HepG2 (cell line): ENCODE measurements around the gene C19orf73. TPM values are rescaled to one million over a fixed set of nuclear protein-coding genes. Genes with fewer than 3 reads are reported as not detected.

Experiments used
- ARID2 ChIP-seq: sonication (generic); formaldehyde crosslinking; IDR thresholded peaks from 2 replicates; pipeline ENCODE4 v1.8.1; 2022; ENCODE audit warnings: mild to moderate bottlenecking, missing genetic modification reagents, borderline replicate concordance
- CENPT ChIP-seq: sonication (generic); formaldehyde crosslinking; IDR thresholded peaks from 2 replicates; pipeline ENCODE4 v1.8.0; 2022; ENCODE audit warnings: low read depth, mild to moderate bottlenecking, moderate library complexity, missing genetic modification reagents
- ERF ChIP-seq: IDR thresholded peaks from 2 replicates; pipeline ENCODE4 v1.6.1; 2018; ENCODE audit warnings: missing biosample characterization, missing genetic modification reagents
- GATAD1 ChIP-seq: IDR thresholded peaks from 2 replicates; pipeline ENCODE4 v1.6.1; 2016; ENCODE audit warnings: missing genetic modification reagents, missing compliant biosample characterization
- HDAC1 ChIP-seq: sonication (generic); formaldehyde crosslinking; IDR thresholded peaks from 2 replicates; pipeline ENCODE4 v1.5.1; 2020; ENCODE audit warnings: mild to moderate bottlenecking, missing genetic modification reagents
- HNF4G ChIP-seq, 2 experiments: sonication (generic) in 1 of 2; formaldehyde crosslinking in 1 of 2; IDR thresholded peaks; 2 replicates each; pipeline versions ENCODE4 v1.4.0 to v1.6.1; 2011 to 2020; ENCODE audit warnings: borderline replicate concordance in 2 of 2, low read depth in 2 of 2, mild to moderate bottlenecking in 2 of 2, low read length in 1 of 2, missing genetic modification reagents in 1 of 2, moderate library complexity in 1 of 2
- HNRNPLL ChIP-seq: fragments of 200-400 bp; formaldehyde crosslinking; IDR thresholded peaks from 2 replicates; pipeline ENCODE4 v1.6.1; 2017; ENCODE audit warnings: mild to moderate bottlenecking, low read depth, low read length; ENCODE audit not compliant: poor library complexity, severe bottlenecking
- HOXA7 ChIP-seq: sonication (generic); formaldehyde crosslinking; IDR thresholded peaks from 2 replicates; pipeline ENCODE4 v1.8.1; 2022; ENCODE audit warnings: mild to moderate bottlenecking, missing genetic modification reagents, moderate library complexity
- MIXL1 ChIP-seq: IDR thresholded peaks from 2 replicates; pipeline ENCODE4 v1.6.1; 2016
- MXI1 ChIP-seq: IDR thresholded peaks from 3 replicates; pipeline ENCODE4 v1.6.1; 2012; ENCODE audit warnings: low read depth, low read length, inconsistent platforms, borderline replicate concordance
- NCOA1 ChIP-seq: sonication (generic); formaldehyde crosslinking; IDR thresholded peaks from 2 replicates; pipeline ENCODE4 v1.9.0; 2021; ENCODE audit warnings: missing genetic modification reagents
- NPAS2 ChIP-seq: sonication (generic); formaldehyde crosslinking; IDR thresholded peaks from 2 replicates; pipeline ENCODE4 v1.8.0; 2022; ENCODE audit warnings: mild to moderate bottlenecking, missing genetic modification reagents, borderline replicate concordance
- PLRG1 ChIP-seq: fragments of 450-650 bp; conservative IDR thresholded peaks from 2 replicates; pipeline ENCODE4 v1.6.1; 2016
- POLR2G ChIP-seq: fragments of 200-400 bp; formaldehyde crosslinking; IDR thresholded peaks from 2 replicates; pipeline ENCODE4 v1.6.1; 2018; ENCODE audit warnings: mild to moderate bottlenecking, low read depth, low read length, moderate library complexity
- REL ChIP-seq: sonication (generic); formaldehyde crosslinking; conservative IDR thresholded peaks from 2 replicates; pipeline ENCODE4 v1.8.0; 2022; ENCODE audit warnings: mild to moderate bottlenecking, missing genetic modification reagents, moderate library complexity
- RFX5 ChIP-seq: IDR thresholded peaks from 2 replicates; pipeline ENCODE4 v1.6.1; 2011; ENCODE audit warnings: low read depth, low read length, improper control_type of control experiment
- RFXANK ChIP-seq: IDR thresholded peaks from 2 replicates; pipeline ENCODE4 v1.6.1; 2016
- SIX1 ChIP-seq: sonication (generic); formaldehyde crosslinking; IDR thresholded peaks from 2 replicates; pipeline ENCODE4 v1.4.0; 2020; ENCODE audit warnings: missing genetic modification reagents, borderline replicate concordance
- SMAD1 ChIP-seq: sonication (generic); formaldehyde crosslinking; IDR thresholded peaks from 2 replicates; pipeline ENCODE4 v1.4.0; 2020; ENCODE audit warnings: missing genetic modification reagents, low read depth, mild to moderate bottlenecking, borderline replicate concordance
- TARDBP ChIP-seq: sonication (generic); formaldehyde crosslinking; IDR thresholded peaks from 2 replicates; pipeline ENCODE4 v1.8.0; 2022; ENCODE audit warnings: mild to moderate bottlenecking, missing genetic modification reagents
- TBP ChIP-seq: sonication (generic); formaldehyde crosslinking; IDR thresholded peaks from 2 replicates; pipeline ENCODE4 v1.5.0; 2020; ENCODE audit warnings: missing genetic modification reagents
- ZNF136 ChIP-seq: sonication (generic); formaldehyde crosslinking; IDR thresholded peaks from 2 replicates; pipeline ENCODE4 v1.8.1; 2022; ENCODE audit warnings: low read depth, mild to moderate bottlenecking, moderate library complexity, missing genetic modification reagents
- ZNF460 ChIP-seq: sonication (generic); formaldehyde crosslinking; IDR thresholded peaks from 2 replicates; pipeline ENCODE4 v1.5.1; 2020; ENCODE audit warnings: missing genetic modification reagents, mild to moderate bottlenecking, borderline replicate concordance
- ZNF607 ChIP-seq: sonication (generic); formaldehyde crosslinking; IDR thresholded peaks from 2 replicates; pipeline ENCODE4 v1.5.1; 2020; ENCODE audit warnings: missing genetic modification reagents, mild to moderate bottlenecking, borderline replicate concordance
- ZNF713 ChIP-seq: sonication (generic); formaldehyde crosslinking; IDR thresholded peaks from 2 replicates; pipeline ENCODE4 v1.4.0; 2020; ENCODE audit warnings: mild to moderate bottlenecking, missing genetic modification reagents
- polyA plus RNA-seq, 8 experiments: library from polyadenylated mRNA; depleted of rRNA in 3 of 8; stranded (reverse) in 7 of 8; unstranded in 1 of 8; fragments of >200 nt; fragmentation: Illumina TruSeq in 4 of 8; extraction: Trizol in 4 of 8; gene quantifications; 2 replicates each; pipeline versions ENCODE4 v1.2.1 to v1.2.3, GENCODE V29; 2011 to 2016; ENCODE audit warnings: low read depth in 4 of 8, missing spikeins in 1 of 8, mixed read lengths in 1 of 8; ENCODE audit not compliant: insufficient read depth in 1 of 8
- total RNA-seq, 5 experiments: library from RNA; depleted of rRNA; stranded (reverse); fragments of >200 nt; fragmentation: Illumina TruSeq; extraction: Trizol; gene quantifications; 2 replicates each; pipeline ENCODE4 v1.2.3, GENCODE V29; 2016; ENCODE audit warnings: low read depth in 1 of 5
- TF ChIP-seq, protein P1 (sequence below): sonication (generic); formaldehyde crosslinking; IDR thresholded peaks from 2 replicates; pipeline ENCODE4 v1.8.0; 2022; ENCODE audit warnings: mild to moderate bottlenecking, missing genetic modification reagents, moderate library complexity
- TF ChIP-seq, protein P2 (sequence below): sonication (generic); formaldehyde crosslinking; IDR thresholded peaks from 2 replicates; pipeline ENCODE4 v1.4.0; 2020; ENCODE audit warnings: mild to moderate bottlenecking, low read depth, missing genetic modification reagents
- TF ChIP-seq, protein P3 (sequence below): sonication (generic); formaldehyde crosslinking; IDR thresholded peaks from 2 replicates; pipeline ENCODE4 v1.4.0; 2020; ENCODE audit warnings: missing genetic modification reagents, low read depth, mild to moderate bottlenecking, borderline replicate concordance

Gene C19orf73
- total and polyA plus RNA-seq, 2 of the 13 experiments (the other 11 are each of a cell fraction or from before 2014, with no cell fraction given): 1.4 to 1.5 TPM

DNA sequence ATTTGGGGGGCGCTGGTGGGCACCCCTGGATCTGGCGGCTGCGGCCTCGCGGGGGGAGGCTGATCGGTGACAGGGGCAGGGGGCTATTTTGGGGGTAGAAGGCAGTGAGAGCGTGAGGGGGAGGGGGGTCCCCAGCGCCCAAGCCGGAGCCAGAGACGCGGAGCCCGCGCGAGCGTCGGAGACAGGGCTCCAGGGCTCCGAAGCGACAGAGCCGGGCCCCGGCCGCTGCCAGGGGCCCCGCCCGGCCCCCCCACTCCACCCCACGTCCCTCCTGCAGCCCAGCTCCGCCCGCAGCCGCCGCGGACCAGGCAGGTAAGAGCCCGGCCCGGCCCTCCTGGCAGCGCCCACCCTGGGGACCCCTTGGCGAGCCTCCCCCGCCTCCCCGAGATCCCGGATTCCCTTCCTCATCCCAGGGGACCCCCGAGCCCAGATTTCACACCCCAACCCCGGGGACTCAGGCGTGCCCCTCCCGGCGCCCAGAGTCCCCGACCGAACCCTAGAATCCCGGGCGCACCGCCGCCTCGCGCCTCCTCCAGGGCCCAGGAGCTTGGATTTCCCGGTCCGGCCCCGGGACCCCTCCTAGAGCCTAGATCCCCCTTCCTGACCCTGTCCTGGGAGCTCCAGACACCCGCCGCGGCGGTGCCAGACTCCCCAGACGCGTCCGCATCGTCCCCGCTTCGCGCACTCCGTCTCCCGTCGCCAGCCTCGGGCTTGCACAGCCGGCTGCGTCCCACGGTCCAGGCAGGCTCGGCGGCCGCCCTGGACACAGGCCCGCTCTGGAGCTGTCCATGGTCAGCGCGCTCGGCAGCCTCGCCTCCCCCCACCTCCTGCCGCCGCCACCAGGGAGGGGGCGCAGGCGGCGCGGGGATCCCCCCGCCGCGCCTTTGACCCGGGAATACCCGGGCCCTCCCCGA is 725 bp upstream of the C19orf73 start, which contains the start of gene PPFIA3 (continued):
- TF ChIP-seq ZNF460 (CRISPR knock-in tag): no peak
- TF ChIP-seq, protein P1, sequence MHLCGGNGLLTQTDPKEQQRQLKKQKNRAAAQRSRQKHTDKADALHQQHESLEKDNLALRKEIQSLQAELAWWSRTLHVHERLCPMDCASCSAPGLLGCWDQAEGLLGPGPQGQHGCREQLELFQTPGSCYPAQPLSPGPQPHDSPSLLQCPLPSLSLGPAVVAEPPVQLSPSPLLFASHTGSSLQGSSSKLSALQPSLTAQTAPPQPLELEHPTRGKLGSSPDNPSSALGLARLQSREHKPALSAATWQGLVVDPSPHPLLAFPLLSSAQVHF: 0 out of 2 replicates have a peak, but pooled peaks have one; percentile 34
- TF ChIP-seq MXI1: peak; percentile 67; the same call in 1 of the 3 replicates
- no peak for TF ChIP-seq ZNF713 (CRISPR knock-in tag)
- no peak for TF ChIP-seq HNF4G (IDR thresholded peaks at IDR 0.05; ENCODE audit: borderline replicate concordance, low read depth, low read length)
- no peak for TF ChIP-seq HNF4G (CRISPR knock-in tag; IDR thresholded peaks at IDR 0.05; ENCODE audit: borderline replicate concordance, low read depth)
- TF ChIP-seq ZNF607 (CRISPR knock-in tag): peak; percentile 91
- 0 out of 2 replicates have a peak, but pooled peaks have one; percentile 53 for TF ChIP-seq REL (CRISPR knock-in tag)
- TF ChIP-seq RFXANK: no peak
- peak; percentile 68; the same call in 1 of the 2 replicates for TF ChIP-seq CENPT (CRISPR knock-in tag)
- TF ChIP-seq RFX5: no peak
- no peak for TF ChIP-seq HOXA7 (CRISPR knock-in tag)
- peak; percentile 71 for TF ChIP-seq GATAD1 (CRISPR knock-in tag)
- no peak for TF ChIP-seq SIX1 (CRISPR knock-in tag)
- TF ChIP-seq ARID2 (CRISPR knock-in tag): no peak
- peak; percentile 29; the same call in 1 of the 2 replicates for TF ChIP-seq TARDBP (CRISPR knock-in tag)
- no peak for TF ChIP-seq PLRG1
- TF ChIP-seq NCOA1 (CRISPR knock-in tag): no peak
- TF ChIP-seq HNRNPLL: no peak
- no peak; the same call in 1 of the 2 replicates for TF ChIP-seq SMAD1 (CRISPR knock-in tag)
- TF ChIP-seq, protein P2, sequence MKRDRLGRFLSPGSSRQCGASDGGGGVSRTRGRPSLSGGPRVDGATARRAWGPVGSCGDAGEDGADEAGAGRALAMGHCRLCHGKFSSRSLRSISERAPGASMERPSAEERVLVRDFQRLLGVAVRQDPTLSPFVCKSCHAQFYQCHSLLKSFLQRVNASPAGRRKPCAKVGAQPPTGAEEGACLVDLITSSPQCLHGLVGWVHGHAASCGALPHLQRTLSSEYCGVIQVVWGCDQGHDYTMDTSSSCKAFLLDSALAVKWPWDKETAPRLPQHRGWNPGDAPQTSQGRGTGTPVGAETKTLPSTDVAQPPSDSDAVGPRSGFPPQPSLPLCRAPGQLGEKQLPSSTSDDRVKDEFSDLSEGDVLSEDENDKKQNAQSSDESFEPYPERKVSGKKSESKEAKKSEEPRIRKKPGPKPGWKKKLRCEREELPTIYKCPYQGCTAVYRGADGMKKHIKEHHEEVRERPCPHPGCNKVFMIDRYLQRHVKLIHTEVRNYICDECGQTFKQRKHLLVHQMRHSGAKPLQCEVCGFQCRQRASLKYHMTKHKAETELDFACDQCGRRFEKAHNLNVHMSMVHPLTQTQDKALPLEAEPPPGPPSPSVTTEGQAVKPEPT (CRISPR knock-in tag): no peak
- TF ChIP-seq NPAS2: no peak
- TF ChIP-seq, protein P3, sequence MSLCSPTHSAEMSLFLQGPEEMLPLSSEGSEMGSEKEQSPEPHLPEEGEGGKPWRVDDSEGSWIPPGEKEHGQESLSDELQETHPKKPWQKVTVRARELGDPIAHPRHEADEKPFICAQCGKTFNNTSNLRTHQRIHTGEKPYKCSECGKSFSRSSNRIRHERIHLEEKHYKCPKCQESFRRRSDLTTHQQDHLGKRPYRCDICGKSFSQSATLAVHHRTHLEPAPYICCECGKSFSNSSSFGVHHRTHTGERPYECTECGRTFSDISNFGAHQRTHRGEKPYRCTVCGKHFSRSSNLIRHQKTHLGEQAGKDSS (CRISPR knock-in tag): peak; percentile 51; the same call in 1 of the 2 replicates
- peak; percentile 91 for TF ChIP-seq ERF (CRISPR knock-in tag)
- no peak for TF ChIP-seq POLR2G
- TF ChIP-seq MIXL1 (CRISPR knock-in tag): peak; percentile 69; the same call in 1 of the 2 replicates
- TF ChIP-seq HDAC1 (CRISPR knock-in tag): peak; percentile 84
- no peak for TF ChIP-seq TBP (CRISPR knock-in tag)
- TF ChIP-seq ZNF136 (CRISPR knock-in tag): no peak
